GM21528 (cell line): ENCODE measurements around the gene HAUS7.

Source experiments
- ATAC-seq: cut with Tn5 transposase; IDR thresholded peaks from one replicate; pipeline ENCODE4 v1.9.1; 2021; ENCODE audit warnings: mild to moderate bottlenecking, moderate library complexity; ENCODE audit not compliant: unreplicated experiment, low FRiP score

HAUS7 gene

GRCh38 chrX:153481043-153481442 lies 10.7 kb upstream of the HAUS7 start:
- ATAC-seq = no peak

- no peak for ATAC-seq
Observed at GRCh38 chrX:153478746-153479145, 8.4 kb upstream of the HAUS7 start.

GRCh38 chrX:153477901-153478300 lies 7.5 kb upstream of the HAUS7 start:
- no peak for ATAC-seq

- no peak for ATAC-seq
Observed at GRCh38 chrX:153477364-153477857, 7.0 kb upstream of the HAUS7 start.

GRCh38 chrX:153476666-153477363 lies 6.4 kb upstream of the HAUS7 start:
- no peak for ATAC-seq

GRCh38 chrX:153475751-153476281 lies 5.4 kb upstream of the HAUS7 start:
- ATAC-seq = no peak

- ATAC-seq = no peak
Observed at GRCh38 chrX:153475271-153475670, 4.9 kb upstream of the HAUS7 start.

- ATAC-seq = no peak
Observed at GRCh38 chrX:153474718-153475117, 4.3 kb upstream of the HAUS7 start.

GRCh38 chrX:153474266-153474665 lies 3.9 kb upstream of the HAUS7 start:
- ATAC-seq = no peak

GRCh38 chrX:153473126-153473525 lies 2.8 kb upstream of the HAUS7 start:
- no peak for ATAC-seq

GRCh38 chrX:153471663-153472280 lies 1.4 kb upstream of the HAUS7 start:
- ATAC-seq = no peak

GRCh38 chrX:153469811-153470410 lies 465 bp downstream of the HAUS7 start:
- peak; percentile 52 for ATAC-seq

- no peak for ATAC-seq
Observed at GRCh38 chrX:153468008-153468580, 2.3 kb downstream of the HAUS7 start.

GRCh38 chrX:153465691-153466380 lies 4.5 kb downstream of the HAUS7 start:
- no peak for ATAC-seq

- no peak for ATAC-seq
Observed at GRCh38 chrX:153464116-153464515, 6.3 kb downstream of the HAUS7 start.

GRCh38 chrX:153463556-153463955 lies 6.8 kb downstream of the HAUS7 start:
- ATAC-seq = no peak

GRCh38 chrX:153463031-153463430 lies 7.3 kb downstream of the HAUS7 start:
- no peak for ATAC-seq

GRCh38 chrX:153462291-153462690 lies 8.1 kb downstream of the HAUS7 start:
- no peak for ATAC-seq

- ATAC-seq = no peak
Observed at GRCh38 chrX:153460826-153461225, 9.6 kb downstream of the HAUS7 start.

- ATAC-seq = no peak
Observed at GRCh38 chrX:153459986-153460385, 10.4 kb downstream of the HAUS7 start.

- no peak for ATAC-seq
Observed at GRCh38 chrX:153458476-153458875, 11.9 kb downstream of the HAUS7 start.
